HG03039 (cell line): ENCODE data around the gene KIRREL2.

Experiments
- ATAC-seq: cut with Tn5 transposase; IDR thresholded peaks from one replicate; pipeline ENCODE4 v1.9.1; 2021; ENCODE audit warnings: mild to moderate bottlenecking, moderate library complexity; ENCODE audit not compliant: unreplicated experiment

Gene KIRREL2

GRCh38 chr19:35844482-35845214, 12.1 kb upstream of the KIRREL2 start:
- no peak for ATAC-seq

GRCh38 chr19:35845215-35846037, 11.3 kb upstream of the KIRREL2 start:
- ATAC-seq = no peak

GRCh38 chr19:35846038-35846668, 10.6 kb upstream of the KIRREL2 start:
- no peak for ATAC-seq

GRCh38 chr19:35847911-35848310, 8.8 kb upstream of the KIRREL2 start:
- ATAC-seq = no peak

- ATAC-seq = no peak
Observed at GRCh38 chr19:35848486-35848885, 8.2 kb upstream of the KIRREL2 start.

GRCh38 chr19:35848919-35849505, 7.7 kb upstream of the KIRREL2 start:
- ATAC-seq = no peak

GRCh38 chr19:35851213-35852028, 5.3 kb upstream of the KIRREL2 start:
- no peak for ATAC-seq

- ATAC-seq = no peak
Observed at GRCh38 chr19:35852029-35852780, 4.5 kb upstream of the KIRREL2 start, which contains the start of gene NPHS1. Gene NPHS1, minus strand, starts transcription at chr19:35852504. Its CDS starts 667 bp downstream, at chr19:35851837.

GRCh38 chr19:35853038-35853756, 3.5 kb upstream of the KIRREL2 start:
- no peak for ATAC-seq

- no peak for ATAC-seq
Observed at GRCh38 chr19:35858311-35858710, 1.6 kb downstream of the KIRREL2 start.

GRCh38 chr19:35859414-35859813, 2.7 kb downstream of the KIRREL2 start:
- ATAC-seq = no peak

- no peak for ATAC-seq
Observed at GRCh38 chr19:35860436-35860817, 3.7 kb downstream of the KIRREL2 start.

- no peak for ATAC-seq
Observed at GRCh38 chr19:35860818-35861639, 4.3 kb downstream of the KIRREL2 start.

- no peak for ATAC-seq
Observed at GRCh38 chr19:35861640-35862160, 5.0 kb downstream of the KIRREL2 start.

GRCh38 chr19:35862528-35862927, 5.8 kb downstream of the KIRREL2 start:
- ATAC-seq = no peak

- no peak for ATAC-seq
Observed at GRCh38 chr19:35863018-35863417, 6.3 kb downstream of the KIRREL2 start.

GRCh38 chr19:35868172-35868822, 11.6 kb downstream of the KIRREL2 start, which contains the start of gene APLP1:
Gene APLP1, plus strand, starts transcription at chr19:35868574. Its CDS starts 63 bp downstream, at chr19:35868637.
- no peak for ATAC-seq
